Measurements from ENCODE around the gene ZNF674.
"Not testable (repeated sequence)": the region's sequence is repeated elsewhere in the genome, so short reads cannot be mapped to it uniquely, and the experiment has no call there.

Gene ZNF674

DNA sequence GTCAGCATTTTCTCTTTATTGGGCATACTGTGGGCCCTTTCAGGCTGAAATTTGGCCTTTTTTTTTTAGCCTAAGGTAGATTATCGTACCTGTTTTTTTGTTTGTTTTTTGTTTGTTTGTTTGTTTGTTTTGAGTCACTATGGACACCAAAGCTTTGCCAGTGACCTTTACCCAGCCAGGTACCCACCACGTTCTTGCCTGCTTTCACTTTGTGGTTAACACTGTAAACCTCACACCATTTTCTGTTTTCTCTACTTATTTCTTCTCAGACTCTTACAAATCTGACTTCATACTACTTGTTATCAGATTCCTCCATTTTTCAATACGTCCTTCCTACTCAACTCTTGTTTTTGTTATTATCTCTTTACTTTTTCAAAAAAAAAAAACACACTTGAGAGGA lies 81.5 kb downstream of the ZNF674 start:
- no peak for DNase-seq (ENCODE audit: low read depth)

DNA sequence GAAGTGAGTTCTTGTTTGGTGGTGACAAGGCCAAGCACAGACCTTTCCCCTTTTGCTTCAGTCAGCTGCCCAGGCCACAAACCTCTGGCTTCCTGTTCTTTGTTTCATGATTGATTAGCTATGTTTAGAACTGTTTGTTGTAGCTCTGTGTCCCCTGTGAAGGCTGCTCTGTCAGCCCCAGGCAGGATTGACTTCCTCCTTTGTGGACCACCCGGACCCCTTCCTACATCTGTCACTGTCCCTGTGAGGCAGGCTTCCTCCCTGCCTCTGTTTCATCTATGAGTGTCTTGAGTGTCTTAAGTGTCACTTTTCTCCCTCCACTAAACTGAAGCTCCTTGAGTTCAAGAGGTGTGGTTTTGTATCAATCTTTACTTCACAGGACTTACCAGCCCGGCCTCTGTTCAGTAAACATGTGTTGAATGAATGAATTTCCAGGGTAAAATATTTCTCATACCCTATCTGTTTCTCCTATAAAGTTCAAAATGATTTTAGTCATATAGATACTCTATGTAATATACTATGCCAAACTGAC lies 83.5 kb downstream of the ZNF674 start:
- peak; percentile 7 for DNase-seq (ENCODE audit: low read depth)

DNA sequence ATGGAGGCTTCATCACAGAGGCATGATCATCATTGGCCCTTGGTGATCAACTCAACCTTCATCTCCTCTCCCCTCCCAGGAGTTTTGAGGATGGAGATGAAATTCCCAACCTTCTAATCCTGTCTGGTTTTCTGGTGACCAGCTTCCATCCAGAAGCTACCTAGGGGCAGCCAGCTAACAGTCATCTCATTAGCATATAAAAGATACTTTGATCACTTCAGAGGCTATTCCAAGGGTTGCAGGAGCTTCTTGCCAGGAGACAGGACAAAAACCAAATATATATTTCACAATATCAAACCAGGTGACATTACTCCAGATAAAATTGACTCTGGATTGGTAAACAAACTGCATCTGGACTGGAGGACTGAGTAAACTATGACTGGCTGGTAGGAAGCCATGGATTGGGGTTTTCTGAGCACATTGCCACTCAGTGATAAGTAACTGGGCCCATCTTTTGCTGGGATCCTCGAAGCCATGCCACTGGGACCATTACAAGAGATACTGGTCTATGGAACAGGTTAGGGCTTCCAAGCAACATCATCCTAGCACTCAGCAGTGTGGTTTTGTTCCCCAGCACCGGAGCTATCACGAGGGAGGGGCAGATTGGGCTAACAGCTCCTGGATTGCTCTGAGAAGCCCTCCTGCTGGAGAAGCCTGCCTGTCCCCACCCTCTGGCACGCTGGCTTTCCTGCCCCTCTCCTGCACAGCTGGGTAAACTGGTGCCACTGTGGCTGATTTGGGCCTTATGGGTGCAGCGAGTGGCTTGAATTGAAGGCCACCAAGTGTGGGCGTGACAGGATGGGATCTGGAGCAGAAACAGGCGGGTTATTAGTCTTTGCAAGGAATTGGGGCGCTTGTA lies 84.2 kb downstream of the ZNF674 start:
- DNase-seq (ENCODE audit: low read depth): not testable (repeated sequence)

DNA sequence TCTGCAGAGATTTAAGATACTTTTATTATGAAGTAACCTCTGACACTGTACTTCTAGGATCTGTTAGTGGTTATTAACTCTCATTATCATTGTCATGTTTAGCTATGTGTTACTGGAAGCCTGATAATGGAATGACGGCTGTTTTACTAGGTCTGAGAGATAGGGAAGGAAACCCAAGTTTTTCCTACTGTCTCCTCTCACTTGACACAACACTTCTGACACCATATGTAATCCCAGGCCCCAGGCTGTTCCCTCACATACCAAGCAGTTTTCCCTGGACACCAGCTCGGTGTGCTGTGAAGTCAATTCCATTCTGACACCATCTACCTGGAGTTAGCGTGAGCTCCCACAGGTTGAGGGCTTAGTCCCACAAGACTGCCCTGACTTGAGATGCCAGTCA lies 85.6 kb downstream of the ZNF674 start:
- DNase-seq (ENCODE audit: low read depth): no peak

DNA sequence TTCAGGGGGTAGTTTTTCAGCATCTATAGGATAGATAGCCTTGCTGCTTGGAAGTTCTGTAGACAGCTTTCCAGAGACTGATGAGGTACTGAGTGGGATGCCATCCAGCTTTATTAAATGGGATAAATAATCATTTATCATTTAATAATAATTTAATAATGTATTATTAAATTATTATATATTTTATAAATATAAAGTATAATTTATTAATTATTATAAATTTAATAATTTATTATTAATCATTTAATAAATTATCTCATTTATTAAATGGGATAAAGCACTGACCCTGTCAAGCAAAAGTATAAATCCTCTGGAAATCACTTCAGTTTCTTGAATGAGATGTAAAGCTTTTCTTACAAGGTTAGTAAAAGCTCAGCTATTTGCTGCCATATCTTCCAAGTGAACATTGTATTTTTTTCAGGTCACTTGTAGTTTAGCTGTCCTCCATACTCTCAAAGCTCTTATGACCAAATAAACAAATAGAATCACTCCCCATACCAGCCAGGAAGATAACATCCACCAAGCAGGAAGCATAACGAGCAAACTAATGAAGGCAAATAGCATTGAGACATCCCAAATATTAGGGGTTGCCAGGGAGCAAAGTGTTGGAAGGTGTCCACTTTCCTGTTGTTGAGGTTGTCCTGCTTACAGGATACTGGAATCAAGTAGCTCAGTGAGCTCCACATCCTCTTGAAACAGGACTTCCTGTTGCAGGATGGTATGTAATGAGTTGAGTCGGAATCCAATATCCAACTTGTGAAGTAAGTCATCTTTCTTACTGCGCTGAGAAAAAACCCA lies 88.9 kb downstream of the ZNF674 start:
- DNase-seq (ENCODE audit: low read depth): no peak
